Activated gamma-delta T cell (primary cell): ENCODE measurements around the gene CGB7.

Source experiments
- DNase-seq: peaks from one replicate; lab custom pipeline; 2025; lab: John Stamatoyannopoulos, UW

CGB7 gene

GRCh38 chr19:49016067-49016839 lies 41.3 kb downstream of the CGB7 start:
- DNase-seq = no peak

GRCh38 chr19:49014870-49015255 lies 42.7 kb downstream of the CGB7 start:
- no peak for DNase-seq

GRCh38 chr19:49014123-49014869 lies 43.3 kb downstream of the CGB7 start:
- no peak for DNase-seq

- no peak for DNase-seq
These were observed 46.4 kb downstream of the CGB7 start for GRCh38 chr19:49011194-49011593.

- no peak for DNase-seq
These were observed 47.1 kb downstream of the CGB7 start for GRCh38 chr19:49010453-49010852.

GRCh38 chr19:49009828-49010227 lies 47.7 kb downstream of the CGB7 start:
- no peak for DNase-seq

GRCh38 chr19:49006905-49007304 lies 50.6 kb downstream of the CGB7 start:
- no peak for DNase-seq

GRCh38 chr19:49004964-49005614 lies 52.5 kb downstream of the CGB7 start:
- DNase-seq = no peak
